ENCODE measurements around the gene MYMX.

The MYMX gene

GRCh38 chr6:44253307-44254101, 36.8 kb downstream of the MYMX start:
- Histone ChIP-seq H3K79me2 (peaks cover 2% of the 10 kb centered on the region), H3K4me2 (ENCODE audit: low read length) (no peak overlapping the region), H3K9ac (no peak overlapping the region), H3K9me3 (ENCODE audit: control insufficient read depth, low read length) (no peaks in the 10 kb centered on the region), H3K27me3 (ENCODE audit: control insufficient read depth, insufficient read depth, low read length) (no peaks in the 10 kb centered on the region), H3K4me1 (peaks cover 13% of the 10 kb centered on the region), H2AFZ (no peak overlapping the region), H3K27ac (no peak overlapping the region), H3K4me3 (ENCODE audit: low read depth, low read length) (no peak overlapping the region), H3K36me3 (ENCODE audit: control insufficient read depth, insufficient read depth, low read length) (no peaks in the 10 kb centered on the region)
- peak; percentile 44 for TF ChIP-seq CTCF (IDR thresholded peaks at IDR 0.05)

GRCh38 chr6:44254191-44255104, 37.7 kb downstream of the MYMX start:
- no peaks in the 10 kb centered on the region for H3K79me2 ChIP-seq

GRCh38 chr6:44255105-44255808, 38.5 kb downstream of the MYMX start:
- H3K9ac ChIP-seq = no peak overlapping the region
- H3K9me3 ChIP-seq (ENCODE audit: control insufficient read depth, low read length) = no peaks in the 10 kb centered on the region
- H3K36me3 ChIP-seq (ENCODE audit: control insufficient read depth, insufficient read depth, low read length) = no peaks in the 10 kb centered on the region
- H3K27ac ChIP-seq = no peak overlapping the region
- no peak overlapping the region for H3K4me2 ChIP-seq (ENCODE audit: low read length)
- no peak for TF ChIP-seq CTCF (IDR thresholded peaks at IDR 0.05)
- no peaks in the 10 kb centered on the region for H3K79me2 ChIP-seq
- no peaks in the 10 kb centered on the region for H3K27me3 ChIP-seq (ENCODE audit: control insufficient read depth, insufficient read depth, low read length)
- no peak overlapping the region for H3K4me3 ChIP-seq (ENCODE audit: low read depth, low read length)
- H2AFZ ChIP-seq = no peak overlapping the region
- peaks cover 12% of the 10 kb centered on the region for H3K4me1 ChIP-seq

More at GRCh38 chr6:44254191-44255104, 37.7 kb downstream of the MYMX start:
- no peak for TF ChIP-seq CTCF (IDR thresholded peaks at IDR 0.05)
- Histone ChIP-seq H3K4me1 (peaks cover 12% of the 10 kb centered on the region), H3K9ac (no peak overlapping the region), H3K9me3 (ENCODE audit: control insufficient read depth, low read length) (no peaks in the 10 kb centered on the region), H3K4me3 (ENCODE audit: low read depth, low read length) (no peak overlapping the region), H3K27me3 (ENCODE audit: control insufficient read depth, insufficient read depth, low read length) (no peaks in the 10 kb centered on the region), H3K36me3 (ENCODE audit: control insufficient read depth, insufficient read depth, low read length) (no peaks in the 10 kb centered on the region), H2AFZ (no peak overlapping the region), H3K27ac (no peak overlapping the region), H3K4me2 (ENCODE audit: low read length) (no peak overlapping the region)

GRCh38 chr6:44255871-44256774, 39.4 kb downstream of the MYMX start:
- H3K9me3 ChIP-seq (ENCODE audit: control insufficient read depth, low read length) = no peaks in the 10 kb centered on the region
- H2AFZ ChIP-seq = peak overlapping the region; percentile 97
- peak overlapping the region; percentile 81 for H3K27ac ChIP-seq
- no peak overlapping the region for H3K9ac ChIP-seq
- no peaks in the 10 kb centered on the region for H3K27me3 ChIP-seq (ENCODE audit: control insufficient read depth, insufficient read depth, low read length)
- H3K4me3 ChIP-seq (ENCODE audit: low read depth, low read length) = peak overlapping the region; percentile 67
- no peak for TF ChIP-seq CTCF (IDR thresholded peaks at IDR 0.05)
- no peaks in the 10 kb centered on the region for H3K79me2 ChIP-seq
- peak overlapping the region; percentile 60 for H3K4me2 ChIP-seq (ENCODE audit: low read length)
- peaks cover 12% of the 10 kb centered on the region for H3K4me1 ChIP-seq
- no peaks in the 10 kb centered on the region for H3K36me3 ChIP-seq (ENCODE audit: control insufficient read depth, insufficient read depth, low read length)
